ENCODE data around the gene EEF1A2.

DNA sequence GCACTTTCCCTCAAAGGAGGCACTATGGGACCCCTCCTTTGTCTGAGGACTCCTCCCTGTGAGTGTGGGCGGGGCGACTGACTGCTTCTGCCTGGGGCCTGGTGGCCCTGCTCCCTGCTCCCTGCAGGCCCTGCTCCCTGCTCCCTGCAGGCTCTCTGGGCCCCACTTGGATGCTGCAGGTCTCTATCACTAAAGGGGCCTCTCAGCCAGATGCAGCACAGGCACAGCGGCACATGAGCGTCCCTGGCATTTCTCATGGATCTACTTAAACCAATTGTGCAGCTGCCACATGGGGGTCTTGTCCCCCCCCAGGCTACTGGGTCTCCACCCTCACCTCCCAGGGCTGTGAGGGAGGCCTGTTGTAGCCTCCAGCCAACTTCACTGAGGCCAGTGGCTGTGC lies 7.8 kb downstream of the EEF1A2 start:
- TF ChIP-seq, protein P1, sequence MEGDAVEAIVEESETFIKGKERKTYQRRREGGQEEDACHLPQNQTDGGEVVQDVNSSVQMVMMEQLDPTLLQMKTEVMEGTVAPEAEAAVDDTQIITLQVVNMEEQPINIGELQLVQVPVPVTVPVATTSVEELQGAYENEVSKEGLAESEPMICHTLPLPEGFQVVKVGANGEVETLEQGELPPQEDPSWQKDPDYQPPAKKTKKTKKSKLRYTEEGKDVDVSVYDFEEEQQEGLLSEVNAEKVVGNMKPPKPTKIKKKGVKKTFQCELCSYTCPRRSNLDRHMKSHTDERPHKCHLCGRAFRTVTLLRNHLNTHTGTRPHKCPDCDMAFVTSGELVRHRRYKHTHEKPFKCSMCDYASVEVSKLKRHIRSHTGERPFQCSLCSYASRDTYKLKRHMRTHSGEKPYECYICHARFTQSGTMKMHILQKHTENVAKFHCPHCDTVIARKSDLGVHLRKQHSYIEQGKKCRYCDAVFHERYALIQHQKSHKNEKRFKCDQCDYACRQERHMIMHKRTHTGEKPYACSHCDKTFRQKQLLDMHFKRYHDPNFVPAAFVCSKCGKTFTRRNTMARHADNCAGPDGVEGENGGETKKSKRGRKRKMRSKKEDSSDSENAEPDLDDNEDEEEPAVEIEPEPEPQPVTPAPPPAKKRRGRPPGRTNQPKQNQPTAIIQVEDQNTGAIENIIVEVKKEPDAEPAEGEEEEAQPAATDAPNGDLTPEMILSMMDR (IDR thresholded peaks at IDR 0.05): no peak
- no peak for TF ChIP-seq POLR2A (IDR thresholded peaks at IDR 0.05)

Measured in right lobe of liver (tissue), 4 donors.